Natural killer cell treated with Interleukin-12 subunit alpha and Interleukin-12 subunit beta and Interleukin-15 and Interleukin-18, amount 100 ng/mL, for 72 hours (primary cell): Measurements from ENCODE around the gene BUB1. TPM values are rescaled to one million over a fixed set of nuclear protein-coding genes. Genes with fewer than 3 reads are reported as not detected.

Experiments
- total RNA-seq, 2 donors: library from RNA; stranded (reverse); gene quantifications; one replicate each; pipeline ENCODE4 v1.2.3, GENCODE V29; 2022

The BUB1 gene
- total RNA-seq, 2 donors from 2014 or later, result 45.2 to 103 TPM

Other genes starting within 250 kb of the BUB1 start
- gene LIMS4, start 205.2 kb downstream of the BUB1 start, total RNA-seq, result under 1 TPM; 0.43 to 0.89 TPM
- 10 to 100 TPM; 16.6 to 28.7 TPM for gene RGPD6, start 100.8 kb downstream of the BUB1 start, total RNA-seq
- gene ACOXL, start 54.5 kb upstream of the BUB1 start, total RNA-seq, result 1 to 10 TPM; 1.4 to 2.5 TPM